GM21423 (cell line): Measurements from ENCODE around the gene CLSTN2.

ENCODE experiments used
- ATAC-seq: cut with Tn5 transposase; IDR thresholded peaks from one replicate; pipeline ENCODE4 v1.9.1; 2021; ENCODE audit warnings: mild to moderate bottlenecking, moderate library complexity; ENCODE audit not compliant: unreplicated experiment

Gene CLSTN2

DNA sequence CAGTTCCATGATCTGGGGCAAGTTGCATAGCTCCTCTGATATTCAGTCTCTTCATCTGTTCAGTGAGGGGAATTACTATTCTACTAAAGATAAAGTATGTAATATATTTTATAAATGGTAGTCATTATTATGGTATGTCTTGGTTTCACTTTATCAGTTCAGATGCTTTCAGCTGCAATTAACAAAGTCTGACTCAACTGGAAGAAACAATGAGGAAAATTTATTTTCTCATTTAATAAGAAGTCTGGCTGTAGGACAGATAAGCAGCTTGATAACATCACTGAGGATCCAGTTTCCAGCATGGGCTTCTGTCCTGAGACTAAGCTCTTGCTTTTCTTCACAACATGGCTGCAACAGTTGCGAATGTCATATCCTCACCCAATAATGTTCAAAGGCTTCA, 388.6 kb downstream of the CLSTN2 start:
- no peak for ATAC-seq

DNA sequence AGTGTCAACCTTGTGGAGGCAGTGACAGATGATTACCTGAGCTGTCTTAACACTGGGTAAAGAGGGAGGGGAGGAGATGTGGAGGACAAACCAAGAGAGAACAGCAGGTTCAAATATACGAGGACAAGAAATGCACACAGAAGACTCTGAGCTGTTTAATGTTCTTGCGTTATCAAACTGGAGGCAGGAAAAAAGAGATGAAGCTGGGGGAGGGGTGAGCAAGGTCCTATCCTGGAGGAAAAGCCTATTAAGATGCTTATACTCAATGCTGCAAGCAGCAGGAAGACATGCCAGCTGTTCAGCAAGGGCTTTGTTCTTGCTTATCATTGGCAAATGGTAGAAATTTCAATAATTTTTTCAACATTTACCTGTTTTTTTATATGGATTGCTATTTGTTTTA, 397.1 kb downstream of the CLSTN2 start:
- no peak for ATAC-seq

DNA sequence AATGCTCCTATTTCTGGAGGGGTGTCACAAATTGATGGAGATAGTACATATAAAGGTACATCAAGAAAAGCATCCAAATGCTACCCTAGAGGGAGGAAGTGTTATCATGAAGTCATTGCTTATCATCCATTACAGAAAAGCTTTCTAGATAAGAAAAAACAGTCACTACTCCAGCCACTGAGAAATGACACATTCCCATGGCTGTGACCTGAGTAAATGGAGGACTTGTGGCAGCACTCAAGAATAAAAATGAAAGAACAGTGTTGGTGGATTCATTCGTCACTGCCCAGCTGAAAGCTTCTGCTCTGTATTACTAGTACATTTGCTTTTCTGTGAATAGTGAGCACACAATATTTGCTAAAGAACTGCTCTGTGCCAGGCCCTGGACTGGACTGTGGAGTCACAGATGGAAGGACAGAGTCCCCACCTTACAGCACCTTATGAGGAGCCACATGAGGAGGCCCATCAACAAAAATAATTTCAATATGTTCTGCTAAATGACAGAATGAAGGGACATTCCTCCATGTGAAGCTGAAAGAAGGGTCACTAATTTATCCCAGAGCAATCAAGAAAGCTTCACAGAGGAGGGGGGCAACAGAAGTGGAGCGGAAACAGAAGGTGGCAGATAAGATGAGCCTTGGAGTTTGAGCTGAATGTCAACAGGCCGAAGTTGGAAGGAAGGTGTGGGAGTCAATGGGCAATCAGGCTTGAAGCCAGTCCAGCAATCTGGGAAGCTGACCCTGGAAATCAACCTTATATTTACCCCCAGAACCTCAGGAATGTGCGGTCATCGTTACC, 399.3 kb downstream of the CLSTN2 start:
- no peak for ATAC-seq

DNA sequence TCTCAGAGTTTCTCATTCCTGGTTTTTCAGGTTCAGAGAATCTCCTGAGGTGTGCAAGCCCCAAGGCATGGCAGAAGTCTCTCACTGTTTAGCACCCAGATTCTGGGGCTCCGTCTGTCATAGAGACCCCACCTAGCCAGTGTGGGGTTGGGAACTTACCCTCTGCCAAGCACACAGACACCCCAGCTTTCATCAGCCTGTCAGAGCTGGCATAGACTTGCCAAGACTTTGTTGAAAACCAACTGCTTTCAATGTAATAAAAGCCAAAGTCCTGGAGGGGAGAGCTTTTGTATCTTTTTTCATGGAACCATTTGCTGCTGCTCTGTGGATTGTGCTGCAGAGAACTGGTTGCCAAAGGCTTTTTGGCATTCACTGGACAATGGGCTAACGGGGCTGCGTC, 401.5 kb downstream of the CLSTN2 start:
- ATAC-seq, result no peak

DNA sequence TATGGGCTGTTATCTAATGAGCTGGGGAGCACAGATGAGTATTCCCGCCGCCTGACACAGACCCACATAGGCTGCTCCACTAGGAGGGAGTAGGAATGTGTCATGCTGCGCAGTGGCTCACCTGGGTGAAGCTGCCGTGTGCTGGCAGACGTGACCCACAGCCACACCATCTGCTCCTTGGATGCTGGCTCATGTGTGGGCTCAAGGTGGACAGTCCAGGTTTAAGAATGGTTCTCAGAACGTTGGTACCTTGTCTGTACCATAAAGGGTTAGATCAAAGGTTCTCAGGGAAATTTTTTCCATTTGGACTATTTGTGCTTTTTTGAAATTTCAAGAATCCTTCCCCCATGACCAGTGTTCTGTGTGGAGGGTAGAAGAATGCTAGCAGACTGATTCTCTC, 403.9 kb downstream of the CLSTN2 start:
- no peak for ATAC-seq

DNA sequence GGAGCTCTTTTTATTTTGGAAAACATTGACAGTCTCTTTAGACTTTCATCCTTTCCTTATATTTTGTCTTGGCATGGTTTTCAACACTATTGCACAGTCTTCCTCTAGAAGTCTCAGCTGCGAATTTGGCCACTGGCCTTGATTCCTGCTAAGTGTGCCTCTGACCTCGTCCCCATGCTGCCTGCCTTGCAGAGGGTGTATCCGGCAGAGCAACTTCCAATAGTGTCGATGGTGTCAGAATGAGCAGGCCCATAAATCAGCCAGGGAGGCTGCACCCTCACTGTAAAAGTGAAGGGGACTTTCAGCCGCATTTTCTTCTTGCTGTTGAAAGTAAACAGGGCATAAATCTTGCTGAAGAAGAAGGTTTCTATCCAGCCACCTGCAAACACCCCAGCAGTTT, 406.2 kb downstream of the CLSTN2 start:
- no peak for ATAC-seq

DNA sequence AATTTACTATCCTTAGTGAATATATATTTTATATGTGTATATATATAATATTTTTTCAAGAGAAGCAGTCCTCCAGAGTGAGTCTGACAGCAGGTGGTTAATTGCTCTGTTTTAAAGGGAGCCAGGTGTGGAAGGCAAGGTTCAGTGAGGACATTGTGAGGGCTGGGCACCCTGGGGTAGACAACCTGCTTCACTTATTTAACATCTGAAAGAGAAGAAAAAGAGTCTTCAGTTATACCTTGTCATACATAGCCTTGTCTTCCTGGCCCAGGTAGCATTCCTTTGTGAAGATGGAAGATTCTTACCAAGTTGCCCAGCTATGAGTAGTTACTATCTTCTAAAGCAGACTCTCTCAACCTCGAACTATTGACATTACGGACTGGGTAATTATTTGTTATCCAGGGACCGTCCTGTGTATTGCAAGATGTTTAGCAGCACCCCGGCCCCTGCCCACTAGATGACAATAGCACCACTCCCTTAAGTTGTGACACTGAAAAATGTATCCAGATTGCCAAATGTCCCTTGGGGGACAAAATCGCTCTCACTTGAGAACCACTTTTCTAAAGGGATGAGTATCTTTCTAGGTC, 406.9 kb downstream of the CLSTN2 start:
- no peak for ATAC-seq

DNA sequence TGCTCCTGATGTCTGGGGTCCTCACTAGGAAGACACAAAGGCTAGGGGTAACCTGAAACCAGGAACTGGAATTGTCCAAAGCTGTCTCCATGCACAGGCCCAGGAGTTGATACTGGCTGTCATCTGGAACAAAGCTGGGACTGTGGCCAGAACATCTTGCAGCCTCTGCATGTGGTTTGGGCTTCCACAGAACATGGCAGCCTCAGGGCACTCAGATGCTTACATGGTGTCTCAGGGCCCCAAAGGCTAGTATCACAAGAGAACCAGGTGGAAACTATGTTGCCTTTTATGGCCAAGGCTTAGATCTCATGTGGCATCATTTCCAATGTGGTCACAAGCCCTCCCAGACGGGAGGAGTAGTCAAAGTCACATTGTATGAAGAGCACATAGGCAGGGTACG, 407.7 kb downstream of the CLSTN2 start:
- ATAC-seq, result no peak

DNA sequence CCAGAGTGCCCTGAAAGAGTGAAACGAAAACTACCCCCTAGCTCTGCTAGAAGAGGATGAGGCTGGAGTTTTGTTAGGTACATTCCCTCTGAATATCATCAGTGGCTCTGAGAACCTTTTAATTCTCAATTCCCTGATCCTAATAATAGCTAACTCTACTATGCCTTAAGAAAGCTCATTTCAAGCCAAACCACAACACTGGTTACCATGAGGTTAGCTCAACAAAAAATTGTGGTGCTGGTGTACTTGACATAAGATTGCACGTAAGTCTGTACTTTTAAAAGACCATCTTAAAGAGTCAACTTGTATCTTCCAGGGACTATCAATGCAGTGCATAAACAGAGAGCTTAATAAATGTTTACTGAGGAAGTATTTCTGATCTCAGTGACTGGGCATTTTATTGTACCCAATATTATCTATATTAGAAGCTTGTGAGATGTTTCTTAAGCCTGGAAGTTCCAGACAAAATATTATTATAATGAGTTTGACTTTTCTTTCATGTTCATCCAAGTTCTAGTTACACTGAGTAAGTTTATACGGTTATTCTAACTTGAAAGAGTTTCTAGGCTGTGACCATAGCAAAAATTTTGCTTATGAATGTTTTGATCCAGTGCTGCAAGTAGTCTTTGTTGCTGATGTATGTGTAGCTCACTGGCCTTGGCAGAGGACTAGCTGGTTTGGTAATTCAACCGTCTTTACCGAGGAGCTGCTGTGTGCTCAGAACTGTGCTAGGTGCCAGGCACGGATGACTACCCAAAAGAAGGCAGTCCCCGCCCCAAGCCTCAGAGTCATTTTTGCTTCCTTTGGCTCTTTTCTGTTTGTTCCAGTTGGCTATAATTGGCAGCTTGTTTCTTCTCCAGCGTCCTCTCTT, 408.5 kb downstream of the CLSTN2 start:
- no peak for ATAC-seq

DNA sequence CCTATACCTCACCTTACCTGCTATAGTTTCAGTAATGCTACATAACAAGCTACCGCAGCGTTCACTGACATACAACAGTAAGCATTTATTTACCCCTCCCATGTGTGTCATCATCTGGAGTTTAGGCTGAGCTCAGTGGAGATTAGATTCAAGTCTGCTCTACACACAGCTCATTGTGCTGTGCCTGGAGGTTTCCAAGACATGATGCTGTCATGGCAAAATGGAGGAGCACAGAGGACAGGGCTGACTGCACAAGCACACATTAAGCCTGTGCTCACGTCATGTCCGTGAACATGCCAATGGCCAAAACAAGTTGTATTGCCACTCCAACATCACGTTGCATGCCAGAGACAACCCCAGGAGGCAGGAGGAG, 409.1 kb downstream of the CLSTN2 start:
- no peak for ATAC-seq

DNA sequence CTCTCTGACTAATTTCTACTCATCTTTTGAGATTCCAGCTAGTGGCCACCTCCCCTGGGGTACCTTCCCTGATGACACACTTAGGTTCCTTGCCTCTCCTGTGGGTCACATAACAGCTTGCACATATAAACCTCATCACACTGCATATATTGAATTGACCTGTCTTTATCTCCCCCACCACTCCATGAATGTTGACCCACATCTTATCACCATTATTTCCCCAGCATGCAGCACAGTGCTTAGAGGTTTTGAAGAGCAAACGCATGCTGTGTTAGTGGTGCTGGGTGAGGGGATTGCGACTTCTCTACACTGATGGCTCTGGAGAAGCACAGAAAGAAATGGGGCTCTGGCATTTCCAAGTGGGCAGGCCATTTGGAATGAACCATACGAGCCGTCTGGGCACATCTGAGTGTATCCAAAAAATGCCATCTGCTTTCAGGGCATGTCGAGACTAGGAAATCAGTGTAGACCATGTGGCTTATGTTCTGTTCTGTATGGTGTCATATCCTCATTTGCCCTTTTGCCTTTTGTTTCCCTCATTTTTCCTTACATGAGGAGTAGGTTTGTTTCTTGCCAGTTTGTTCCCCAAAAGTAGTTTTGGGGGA, 409.7 kb downstream of the CLSTN2 start:
- ATAC-seq, result no peak

DNA sequence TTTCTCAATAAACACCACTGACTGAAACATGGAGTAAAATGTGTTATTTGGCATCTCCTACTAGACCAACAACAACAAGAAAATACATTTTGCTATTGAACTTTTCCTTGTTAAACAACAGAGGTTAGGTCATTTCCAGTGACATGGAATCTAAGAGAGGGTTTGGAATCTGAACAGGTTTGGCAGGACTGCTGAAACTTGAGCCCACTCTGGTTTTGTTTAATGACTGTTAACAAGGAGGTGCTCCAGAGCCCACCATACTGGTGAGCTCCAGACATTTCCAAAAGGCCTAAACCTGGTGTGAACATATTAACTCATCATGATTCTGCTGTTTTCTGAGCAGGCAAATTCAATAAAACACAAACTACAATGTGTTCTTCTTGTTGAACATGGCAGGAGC, 412.2 kb downstream of the CLSTN2 start:
- ATAC-seq, result no peak

DNA sequence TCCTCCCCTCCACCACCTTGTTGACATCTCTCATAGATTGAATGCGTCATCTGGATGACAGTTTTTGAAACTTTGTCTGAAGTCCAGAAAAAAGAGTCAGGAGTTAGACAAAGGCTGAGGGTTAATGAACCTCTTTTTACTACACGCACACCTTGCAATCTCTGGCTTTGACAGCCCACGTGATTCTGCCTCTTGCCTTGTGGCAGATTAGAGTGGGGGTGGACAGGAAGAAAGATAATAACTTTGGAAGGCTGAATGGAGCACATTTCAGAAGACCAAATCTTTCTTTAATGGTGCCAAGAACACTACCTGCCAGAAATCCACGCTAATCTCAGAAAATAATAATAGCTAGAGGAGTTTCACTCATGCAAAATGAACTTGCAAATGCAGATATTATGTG, 415.0 kb downstream of the CLSTN2 start:
- no peak for ATAC-seq

DNA sequence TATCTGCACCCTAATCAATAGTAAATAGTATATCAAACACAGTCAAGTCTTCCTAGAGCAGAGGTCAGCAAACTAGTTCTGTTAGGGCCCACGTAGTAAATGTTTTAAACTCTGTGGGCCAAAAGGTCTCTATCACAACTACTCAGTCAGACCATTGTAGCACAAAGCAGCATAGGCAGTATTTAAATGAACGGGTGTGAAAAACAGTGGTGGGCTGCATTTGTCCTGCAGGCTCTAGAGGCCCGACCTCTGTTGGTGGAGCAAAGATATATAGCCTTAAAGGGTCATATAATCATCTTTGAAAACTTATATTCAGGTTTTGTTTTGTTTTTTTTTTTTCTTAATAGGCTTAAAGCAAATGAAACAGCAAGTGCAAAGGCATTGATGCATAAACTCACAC, 416.5 kb downstream of the CLSTN2 start:
- no peak for ATAC-seq

DNA sequence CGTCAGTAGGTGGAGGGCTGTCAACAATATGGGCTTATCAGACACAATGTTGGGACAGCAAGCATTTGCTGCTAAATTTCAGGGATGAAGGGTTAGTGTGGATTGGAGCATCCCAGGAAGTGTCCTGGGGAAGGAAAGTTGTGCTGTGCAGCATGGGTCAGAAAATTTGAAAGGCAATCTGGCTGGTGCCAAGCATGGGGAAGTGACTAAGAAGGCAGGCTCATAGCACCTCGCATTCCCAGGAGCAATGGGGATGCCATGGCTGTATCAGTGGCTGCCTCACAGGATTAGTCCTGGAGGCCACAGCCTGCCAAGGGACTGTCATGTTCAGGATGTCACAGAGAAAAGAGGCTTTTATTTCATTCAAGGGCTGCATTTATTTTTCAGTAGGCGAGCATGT, 420.5 kb downstream of the CLSTN2 start:
- ATAC-seq, result no peak

DNA sequence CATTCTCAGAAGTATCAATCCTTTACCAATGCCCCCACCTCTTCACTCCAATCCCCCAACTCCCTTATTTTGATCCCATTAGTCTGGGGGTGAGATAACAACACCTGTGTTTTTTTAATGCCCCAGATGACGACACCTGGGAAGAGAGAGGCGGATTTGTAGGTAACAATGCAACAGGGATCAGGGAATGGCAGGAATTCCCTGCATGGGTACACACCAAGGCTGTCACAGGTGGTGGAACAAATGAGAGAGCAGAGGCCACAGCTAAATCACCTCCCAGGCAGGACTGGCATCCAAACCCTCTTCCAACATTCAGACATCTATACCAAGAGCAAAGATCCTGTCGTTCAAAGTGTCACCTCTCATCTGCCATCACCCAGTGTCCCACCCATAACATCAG, 423.7 kb downstream of the CLSTN2 start:
- no peak for ATAC-seq

DNA sequence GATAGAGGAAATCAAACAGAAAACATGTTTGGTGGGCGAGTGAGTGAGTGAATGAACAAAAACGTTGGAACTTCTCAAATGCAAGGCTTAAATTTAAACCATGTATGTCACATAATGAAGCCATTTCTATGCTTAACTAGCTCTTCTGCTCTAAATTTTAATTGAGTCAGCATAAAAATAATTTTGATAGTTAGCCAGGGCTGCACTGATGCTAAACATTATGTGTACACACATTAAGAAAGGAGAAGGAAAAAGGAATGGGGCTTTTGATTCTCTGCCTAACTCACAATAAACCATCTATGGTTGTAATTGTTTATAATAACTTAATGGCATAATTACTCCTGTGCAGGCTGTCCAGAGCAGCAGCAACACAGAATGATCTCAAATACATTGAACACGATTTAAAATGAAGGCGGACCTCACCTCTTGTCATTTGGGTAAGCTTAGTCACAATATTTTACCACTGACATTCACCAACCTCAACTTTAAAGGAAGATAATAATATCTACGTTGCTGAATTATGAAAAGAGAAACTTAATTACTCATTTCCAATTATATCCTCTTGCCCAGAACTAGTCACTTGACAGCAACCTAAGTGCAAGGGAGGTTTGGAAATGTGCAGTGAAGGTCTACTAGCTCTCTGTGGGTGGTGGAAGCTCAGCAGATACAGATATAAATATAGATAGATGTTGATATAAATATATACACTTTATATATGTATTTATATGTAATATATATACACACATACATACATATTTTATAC, 424.4 kb downstream of the CLSTN2 start:
- ATAC-seq, result no peak

DNA sequence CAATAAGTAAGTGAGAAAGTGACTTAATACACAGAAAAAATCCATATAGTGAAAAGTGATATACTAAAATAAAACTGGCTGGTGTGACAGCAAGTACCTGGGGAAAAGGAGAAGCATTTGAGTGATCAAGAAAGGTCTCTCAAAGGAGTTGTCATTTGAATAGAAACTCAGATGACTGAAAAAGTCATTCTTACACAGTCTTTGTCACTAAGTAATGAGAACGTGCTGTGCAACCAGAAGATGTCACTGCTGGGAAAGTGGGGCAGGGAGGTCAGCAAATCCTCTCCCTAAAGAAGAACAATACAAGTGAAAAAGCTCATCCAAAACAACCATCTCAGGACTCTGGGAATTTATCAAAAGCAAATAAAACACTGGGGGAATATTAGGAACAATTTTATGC, 425.3 kb downstream of the CLSTN2 start:
- ATAC-seq, result no peak

DNA sequence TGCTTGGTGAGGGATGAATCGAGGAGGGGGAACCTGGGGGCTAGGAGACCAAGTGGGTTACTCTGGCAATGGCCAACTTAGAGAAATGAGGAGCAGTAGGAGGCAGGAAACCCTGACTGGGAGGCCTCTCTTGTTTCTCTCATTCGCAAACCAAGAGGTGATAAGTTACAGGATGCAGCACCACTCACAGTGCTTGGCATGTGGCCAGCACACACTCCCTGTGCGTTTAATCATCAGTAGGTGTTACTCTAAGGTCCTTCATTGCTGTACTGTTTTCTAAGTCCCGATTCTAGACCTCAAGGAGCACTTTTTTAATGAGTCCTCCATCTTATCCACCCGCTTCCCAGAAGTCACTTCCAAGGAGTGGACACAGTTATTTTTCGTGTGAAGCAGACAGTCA, 428.8 kb downstream of the CLSTN2 start:
- ATAC-seq, result no peak

DNA sequence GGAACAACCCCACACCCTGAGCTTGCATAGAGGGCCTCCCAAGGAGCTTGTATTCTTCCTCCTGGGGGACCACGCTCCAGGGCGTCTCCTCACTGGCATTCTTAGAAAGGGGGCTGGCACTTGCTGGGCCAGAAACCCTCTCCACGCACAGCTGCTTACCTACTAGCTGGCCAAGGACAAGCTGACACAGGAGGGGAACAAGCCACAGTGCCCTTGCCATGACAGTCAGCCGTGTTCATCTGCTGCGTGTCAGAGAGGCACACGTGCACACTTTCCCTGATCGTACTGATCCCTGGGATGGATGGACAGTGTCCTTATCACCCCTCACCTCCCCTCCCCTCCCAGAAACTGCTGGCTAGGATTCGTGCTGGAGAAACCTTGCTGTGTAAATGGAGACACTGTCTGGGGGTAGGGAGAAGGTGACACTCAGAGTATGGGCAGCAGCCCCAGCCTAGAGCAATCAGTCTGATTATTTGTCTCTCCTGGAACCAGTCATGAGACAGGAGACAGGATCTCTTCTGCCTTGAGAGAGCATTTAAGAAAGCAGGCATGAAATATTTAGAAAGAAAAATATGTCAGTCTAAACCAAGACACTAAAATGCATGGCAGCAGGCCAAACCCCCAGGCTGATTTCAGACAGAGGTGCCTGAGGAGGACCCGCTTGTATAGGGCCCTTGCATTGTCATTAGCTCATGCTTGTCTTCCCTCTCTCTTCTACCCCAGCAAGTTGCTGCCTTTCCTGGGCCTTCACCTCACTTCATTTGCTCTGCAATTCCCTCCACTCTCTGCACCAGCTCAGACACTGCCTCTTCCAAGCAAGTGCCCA, 431.1 kb downstream of the CLSTN2 start:
- ATAC-seq, result no peak
